ENCODE results near the gene KDM4B. TPM values are rescaled to one million over a fixed set of nuclear protein-coding genes. Genes with fewer than 3 reads are reported as not detected.
A peak's percentile ranks its signal among the peaks of the same experiment; 100 is the strongest.

KDM4B gene
- total RNA-seq, 1 experiment from 2014 or later = 35.9 TPM

- POLR2A ChIA-PET = interaction anchor here (0.7 to 1.1 kb wide), 3 partner anchors 21 to 105 kb away, joined by 3 to 6 read pairs (median 3); no protein-coding TSS in a partner anchor
- peak overlapping the region; percentile 53; the same call in 1 of the 2 replicates for H3K9ac ChIP-seq (ENCODE audit: low read length)
- no peaks in the 10 kb centered on the region for H3K9me2 ChIP-seq (ENCODE audit: insufficient read depth)
- peak overlapping the region; percentile 98 for H3K4me2 ChIP-seq (ENCODE audit: low read length)
- no peak overlapping the region for H3K27ac ChIP-seq (ENCODE audit: low read depth, low read length)
- TF ChIP-seq CBX3 (IDR thresholded peaks at IDR 0.05; ENCODE audit: low read depth) (no peak), RAD21 (IDR thresholded peaks at IDR 0.05; ENCODE audit: low read depth) (no peak), ZNF274 (IDR thresholded peaks at IDR 0.05; ENCODE audit: low read depth, low read length) (no peak), POLR2AphosphoS5 (IDR thresholded peaks at IDR 0.05; ENCODE audit: low read depth, low read length) (no peak), FOSL1 (IDR thresholded peaks at IDR 0.05; ENCODE audit: low read depth) (no peak), ZFX (IDR thresholded peaks at IDR 0.05) (no peak), ZBTB33 (IDR thresholded peaks at IDR 0.05; ENCODE audit: extremely low read depth, insufficient replicate concordance, low read length) (no peak), TCF7L2 (IDR thresholded peaks at IDR 0.05; ENCODE audit: borderline replicate concordance, extremely low read depth, insufficient read depth, insufficient read length) (no peak), REST (IDR thresholded peaks at IDR 0.05; ENCODE audit: low read depth) (no peak), EZH2 (IDR thresholded peaks at IDR 0.05) (no peak), CTCF (IDR thresholded peaks at IDR 0.05 in 2 of 3, conservative IDR thresholded peaks at IDR 0.05 in 1 of 3; ENCODE audit: borderline replicate concordance in 1 of 3, insufficient read depth in 1 of 3, low read depth in 2 of 3, low read length in 2 of 3) (no peak), SIN3A (IDR thresholded peaks at IDR 0.05; ENCODE audit: low read depth) (no peak), ELF1 (IDR thresholded peaks at IDR 0.05; ENCODE audit: borderline replicate concordance, low read depth) (no peak), EZH2phosphoT487 (IDR thresholded peaks at IDR 0.05; ENCODE audit: borderline replicate concordance) (no peak)
- ATAC-seq (no peak), DNase-seq (ENCODE audit: low read depth, low spot score) (no peak)
- BruUV-seq (replicated peaks) = no TSS peak
- H3K4me1 ChIP-seq (ENCODE audit: control insufficient read depth in 1 of 2, insufficient read depth in 2 of 2, low read length in 2 of 2) = peaks cover 47 to 77% of the 10 kb centered on the region in 2 experiments
- RAD21 ChIA-PET (ENCODE audit: low non-redundant PET in 1 of 2, low total read pairs in 2 of 2, uncharacterized antibody in 2 of 2, unreplicated experiment in 2 of 2) = no interaction called here
- H3K36me3 ChIP-seq (ENCODE audit: control insufficient read depth in 1 of 2, insufficient read depth in 2 of 2, low read length in 2 of 2) = no peaks in the 10 kb centered on the region
- H3K4me3 ChIP-seq (replicated peaks in 1 of 2; ENCODE audit: low read depth in 1 of 2, low read length in 2 of 2) = peak overlapping the region; percentile 67 to 76
- no peaks in the 10 kb centered on the region for H3K27me3 ChIP-seq (ENCODE audit: insufficient read depth, low read length)
- H3K9me3 ChIP-seq (ENCODE audit: control insufficient read depth in 1 of 2, insufficient read depth in 1 of 2, low read depth in 1 of 2, low read length in 2 of 2) = no peaks in the 10 kb centered on the region
- H2AFZ ChIP-seq (ENCODE audit: low read depth, low read length, poor library complexity, severe bottlenecking) = no peak overlapping the region
- H4K20me1 ChIP-seq (ENCODE audit: insufficient read depth) = no peaks in the 10 kb centered on the region
- intact Hi-C loops (cut with micrococcal nuclease) = loop anchor here (10.0 kb wide), 1 partner anchor 247 kb away; the partner anchor contains the start of gene DPP9
- H3K79me2 ChIP-seq (ENCODE audit: insufficient read depth, low read length) = peaks cover 55% of the 10 kb centered on the region
- CTCF ChIA-PET = interaction anchor here (0.9 to 2.9 kb wide), 3 partner anchors 30 to 101 kb away, joined by 3 to 7 read pairs (median 5); no protein-coding TSS in a partner anchor
Observed at GRCh38 chr19:4971424-4971793, 2.5 kb downstream of the KDM4B start.

Measured in HCT116 (cell line).